Tibial nerve (tissue), 3 donors: ENCODE results near the gene KCNQ1.

Source experiments
- POLR2A ChIP-seq, 2 donors: fragments of 450-650 bp; IDR thresholded peaks; one replicate each; pipeline ENCODE4 v1.6.1; 2017; ENCODE audit warnings: antibody characterized with exemption in 2 of 2, mild to moderate bottlenecking in 2 of 2, moderate library complexity in 2 of 2
- TF ChIP-seq, protein P1 (sequence below), 5 experiments: fragments of 200-600 bp in 3 of 5; fragments of 450-650 bp in 2 of 5; sonication (generic) in 3 of 5; IDR thresholded peaks; one replicate each; pipeline ENCODE4 v1.5.1; 2016 to 2019; ENCODE audit warnings: antibody characterized with exemption in 5 of 5, mild to moderate bottlenecking in 3 of 5, moderate library complexity in 2 of 5

DNA sequence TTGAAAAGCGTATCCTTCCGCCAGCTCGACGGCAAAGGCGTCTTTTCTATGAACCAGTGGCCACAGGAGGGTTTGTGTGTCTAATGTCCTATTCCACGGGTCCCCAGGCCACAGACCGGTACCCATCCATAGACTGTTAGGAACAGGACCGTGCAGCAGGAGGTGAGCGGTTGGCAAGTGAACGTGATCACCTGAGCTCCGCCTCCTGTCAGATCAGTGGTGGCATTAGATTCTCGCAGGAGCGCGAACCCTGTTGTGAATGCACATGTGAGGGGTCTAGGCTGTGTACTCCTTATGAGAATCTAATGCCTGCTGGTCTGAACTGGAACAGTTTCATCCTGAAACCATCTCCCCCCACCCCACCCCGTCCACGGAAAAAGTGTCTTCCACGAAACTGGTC lies 317.6 kb downstream of the KCNQ1 start:
- TF ChIP-seq, protein P1, sequence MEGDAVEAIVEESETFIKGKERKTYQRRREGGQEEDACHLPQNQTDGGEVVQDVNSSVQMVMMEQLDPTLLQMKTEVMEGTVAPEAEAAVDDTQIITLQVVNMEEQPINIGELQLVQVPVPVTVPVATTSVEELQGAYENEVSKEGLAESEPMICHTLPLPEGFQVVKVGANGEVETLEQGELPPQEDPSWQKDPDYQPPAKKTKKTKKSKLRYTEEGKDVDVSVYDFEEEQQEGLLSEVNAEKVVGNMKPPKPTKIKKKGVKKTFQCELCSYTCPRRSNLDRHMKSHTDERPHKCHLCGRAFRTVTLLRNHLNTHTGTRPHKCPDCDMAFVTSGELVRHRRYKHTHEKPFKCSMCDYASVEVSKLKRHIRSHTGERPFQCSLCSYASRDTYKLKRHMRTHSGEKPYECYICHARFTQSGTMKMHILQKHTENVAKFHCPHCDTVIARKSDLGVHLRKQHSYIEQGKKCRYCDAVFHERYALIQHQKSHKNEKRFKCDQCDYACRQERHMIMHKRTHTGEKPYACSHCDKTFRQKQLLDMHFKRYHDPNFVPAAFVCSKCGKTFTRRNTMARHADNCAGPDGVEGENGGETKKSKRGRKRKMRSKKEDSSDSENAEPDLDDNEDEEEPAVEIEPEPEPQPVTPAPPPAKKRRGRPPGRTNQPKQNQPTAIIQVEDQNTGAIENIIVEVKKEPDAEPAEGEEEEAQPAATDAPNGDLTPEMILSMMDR (IDR thresholded peaks at IDR 0.05), result no peak
- no peak for TF ChIP-seq POLR2A (IDR thresholded peaks at IDR 0.05)
